ENCODE results near the gene KIRREL1. TPM values are rescaled to one million over a fixed set of nuclear protein-coding genes. Genes with fewer than 3 reads are reported as not detected.
A peak's percentile ranks its signal among the peaks of the same experiment; 100 is the strongest.

Gene KIRREL1
- total and polyA plus RNA-seq, 2 donors from 2014 or later = 13.7 to 54.9 TPM

- Histone ChIP-seq H3K27ac (ENCODE audit: low read depth in 2 of 2, low read length in 2 of 2) (no peak overlapping the region), H3K36me3 (ENCODE audit: control insufficient read depth in 2 of 3, insufficient read depth in 3 of 3, low read length in 3 of 3) (peaks cover 0 to 6% (median 0%) of the 10 kb centered on the region in 3 donors), H3K9me3 (ENCODE audit: control insufficient read depth in 2 of 3, insufficient read depth in 1 of 3, low read length in 3 of 3) (no peaks in the 10 kb centered on the region), H3K27me3 (ENCODE audit: control insufficient read depth, insufficient read depth, low read length) (no peaks in the 10 kb centered on the region), H3K4me3 (ENCODE audit: low read length in 3 of 3) (no peak overlapping the region), H3K9ac (ENCODE audit: low read length in 3 of 3) (no peak overlapping the region), H3K4me1 (ENCODE audit: control insufficient read depth in 2 of 3, insufficient read depth in 2 of 3, low read depth in 1 of 3, low read length in 3 of 3) (peaks cover 24 to 30% (median 29%) of the 10 kb centered on the region in 3 donors)
- no peak for FAIRE-seq
- DNase-seq = no peak
- intact Hi-C loops (cut with DNase I) = no loop called here
- TF ChIP-seq CTCF (IDR thresholded peaks at IDR 0.05; ENCODE audit: borderline replicate concordance, extremely low read depth, insufficient read depth) = no peak
Observed at GRCh38 chr1:158000507-158000906, 7.1 kb downstream of the KIRREL1 start.

GRCh38 chr1:158002022-158002630 lies 8.7 kb downstream of the KIRREL1 start:
- no peak for DNase-seq
- H3K27ac ChIP-seq (ENCODE audit: low read depth in 2 of 2, low read length in 2 of 2) = peak overlapping the region; percentile 16 to 32
- no peak for TF ChIP-seq CTCF (IDR thresholded peaks at IDR 0.05; ENCODE audit: borderline replicate concordance, extremely low read depth, insufficient read depth)
- no peaks in the 10 kb centered on the region for H3K9me3 ChIP-seq (ENCODE audit: control insufficient read depth in 2 of 3, insufficient read depth in 1 of 3, low read length in 3 of 3)
- peaks cover 0 to 6% (median 0%) of the 10 kb centered on the region in 3 donors for H3K36me3 ChIP-seq (ENCODE audit: control insufficient read depth in 2 of 3, insufficient read depth in 3 of 3, low read length in 3 of 3)
- peak overlapping the region in 1 of 3 donors; percentile 23 for H3K9ac ChIP-seq (ENCODE audit: low read length in 3 of 3)
- FAIRE-seq = no peak
- intact Hi-C loops (cut with DNase I) = no loop called here
- peaks cover 24 to 37% (median 26%) of the 10 kb centered on the region in 3 donors for H3K4me1 ChIP-seq (ENCODE audit: control insufficient read depth in 2 of 3, insufficient read depth in 2 of 3, low read depth in 1 of 3, low read length in 3 of 3)
- H3K27me3 ChIP-seq (ENCODE audit: control insufficient read depth, insufficient read depth, low read length) = no peaks in the 10 kb centered on the region
- H3K4me3 ChIP-seq (ENCODE audit: low read length in 3 of 3) = no peak overlapping the region

- Histone ChIP-seq H3K9me3 (ENCODE audit: control insufficient read depth in 2 of 3, insufficient read depth in 1 of 3, low read length in 3 of 3) (no peaks in the 10 kb centered on the region), H3K27ac (ENCODE audit: low read depth in 2 of 2, low read length in 2 of 2) (peak overlapping the region; percentile 64 to 70), H3K4me1 (ENCODE audit: control insufficient read depth in 2 of 3, insufficient read depth in 2 of 3, low read depth in 1 of 3, low read length in 3 of 3) (peaks cover 24 to 40% (median 32%) of the 10 kb centered on the region in 3 donors), H3K4me3 (ENCODE audit: low read length in 3 of 3) (no peak overlapping the region), H3K9ac (ENCODE audit: low read length in 3 of 3) (peak overlapping the region; percentile 8 to 38 (median 23)), H3K36me3 (ENCODE audit: control insufficient read depth in 2 of 3, insufficient read depth in 3 of 3, low read length in 3 of 3) (peaks cover 0 to 4% (median 0%) of the 10 kb centered on the region in 3 donors), H3K27me3 (ENCODE audit: control insufficient read depth, insufficient read depth, low read length) (no peaks in the 10 kb centered on the region)
- no peak for FAIRE-seq
- TF ChIP-seq CTCF (IDR thresholded peaks at IDR 0.05; ENCODE audit: borderline replicate concordance, extremely low read depth, insufficient read depth) = no peak
- peak in 4 of 5 donors; percentile 94 to 96 (median 95) for DNase-seq
- intact Hi-C loops (cut with DNase I) = no loop called here
Observed at GRCh38 chr1:158002631-158003405, 9.4 kb downstream of the KIRREL1 start.

Data from kidney (tissue), 14 donors.